K562 (cell line): ENCODE data around the gene BCAS4. TPM values are rescaled to one million over a fixed set of nuclear protein-coding genes. Genes with fewer than 3 reads are reported as not detected.
A peak's percentile ranks its signal among the peaks of the same experiment; 100 is the strongest.

Source experiments
- BRD9 ChIP-seq: fragments of 450-650 bp; IDR thresholded peaks from 2 replicates; pipeline ENCODE4 v1.6.1; 2018; ENCODE audit warnings: low read depth; ENCODE audit not compliant: partially characterized antibody
- CEBPG ChIP-seq, 3 experiments: fragments of 200-800 bp in 1 of 3; sonication (Bioruptor generic) in 1 of 3; sonication (generic) in 1 of 3; formaldehyde crosslinking in 1 of 3; IDR thresholded peaks in 2 of 3; conservative IDR thresholded peaks in 1 of 3; 2 replicates each; pipeline versions ENCODE4 v1.6.1 to v1.8.0; 2016 to 2022; ENCODE audit warnings: missing compliant biosample characterization in 2 of 3, missing genetic modification characterization in 2 of 3, mild to moderate bottlenecking in 1 of 3, missing genetic modification reagents in 1 of 3
- CHCHD3 ChIP-seq: fragments of 250-450 bp; sonication (Bioruptor Pico); IDR thresholded peaks from 2 replicates; pipeline ENCODE4 v2.1.2; 2022; ENCODE audit warnings: mild to moderate bottlenecking
- FOSL1 ChIP-seq: fragments of 200-800 bp; sonication (Bioruptor generic); conservative IDR thresholded peaks from 2 replicates; pipeline ENCODE4 v1.6.1; 2016; ENCODE audit warnings: missing genetic modification characterization, missing compliant biosample characterization
- GATA2 ChIP-seq: sonication (generic); formaldehyde crosslinking; IDR thresholded peaks from 2 replicates; pipeline ENCODE4 v1.4.0; 2020; ENCODE audit warnings: mild to moderate bottlenecking, missing genetic modification reagents
- KLF16 ChIP-seq: IDR thresholded peaks from 2 replicates; pipeline ENCODE4 v1.6.1; 2016; ENCODE audit warnings: antibody characterized with exemption
- MAFK ChIP-seq: IDR thresholded peaks from 2 replicates; pipeline ENCODE4 v1.6.1; 2011; ENCODE audit warnings: low read length, improper control_type of control experiment
- MAZ ChIP-seq, 2 experiments: fragments of 450-650 bp in 1 of 2; sonication (generic) in 1 of 2; formaldehyde crosslinking; IDR thresholded peaks in 1 of 2; conservative IDR thresholded peaks in 1 of 2; 2 replicates each; pipeline versions ENCODE4 v1.4.0 to v1.5.0; 2020; ENCODE audit warnings: mild to moderate bottlenecking in 1 of 2, missing genetic modification reagents in 1 of 2
- NFATC3 ChIP-seq: fragments of 450-650 bp; IDR thresholded peaks from 2 replicates; pipeline ENCODE4 v1.6.1; 2017; ENCODE audit warnings: mild to moderate bottlenecking
- NFIC ChIP-seq: fragments of 450-650 bp; IDR thresholded peaks from 2 replicates; pipeline ENCODE4 v1.6.1; 2017; ENCODE audit warnings: mild to moderate bottlenecking, inconsistent platforms
- POLR2B ChIP-seq: fragments of 450-650 bp; IDR thresholded peaks from 2 replicates; pipeline ENCODE4 v1.6.1; 2018; ENCODE audit warnings: low read depth; ENCODE audit not compliant: partially characterized antibody
- SIN3B ChIP-seq: fragments of 450-650 bp; IDR thresholded peaks from 2 replicates; pipeline ENCODE4 v1.6.1; 2017; ENCODE audit warnings: low read depth, mild to moderate bottlenecking, moderate library complexity
- SMC3 ChIP-seq: conservative IDR thresholded peaks from 2 replicates; pipeline ENCODE4 v1.6.1; 2011; ENCODE audit warnings: low read depth, low read length, improper control_type of control experiment; ENCODE audit not compliant: insufficient read depth
- TRIM24 ChIP-seq, 2 experiments: fragments of 450-650 bp; IDR thresholded peaks; 2 replicates each; pipeline ENCODE4 v1.6.1; 2016
- ZBTB11 ChIP-seq, 3 experiments: fragments of 200-800 bp in 1 of 3; fragments of 250-450 bp in 1 of 3; fragments of 450-650 bp in 1 of 3; sonication (Bioruptor Pico) in 1 of 3; sonication (Bioruptor generic) in 1 of 3; formaldehyde crosslinking in 1 of 3; IDR thresholded peaks; 2 replicates each; pipeline versions ENCODE4 v1.6.1 to v1.8.0; 2016 to 2022; ENCODE audit warnings: mild to moderate bottlenecking in 2 of 3, missing genetic modification characterization in 2 of 3, missing compliant biosample characterization in 1 of 3, moderate library complexity in 1 of 3
- ZNF3 ChIP-seq: fragments of 250-450 bp; sonication (Bioruptor Pico); IDR thresholded peaks from 2 replicates; pipeline ENCODE4 v1.5.0; 2021; ENCODE audit warnings: mild to moderate bottlenecking, moderate library complexity
- ZNF324 ChIP-seq: fragments of 250-450 bp; sonication (Bioruptor Pico); IDR thresholded peaks from 2 replicates; pipeline ENCODE4 v1.4.0; 2020; ENCODE audit warnings: mild to moderate bottlenecking
- ZNF551 ChIP-seq: fragments of 250-450 bp; sonication (Bioruptor Pico); IDR thresholded peaks from 2 replicates; pipeline ENCODE4 v1.5.0; 2021; ENCODE audit warnings: mild to moderate bottlenecking, moderate library complexity
- polyA plus RNA-seq, 8 experiments: library from polyadenylated mRNA; depleted of rRNA in 4 of 8; stranded (reverse) in 5 of 8; unstranded in 3 of 8; fragments of >200 nt; fragmentation: Nextera tagmentation in 2 of 8; fragmentation: Illumina TruSeq in 1 of 8; extraction: Ambion mirVana in 2 of 8; extraction: Trizol in 1 of 8; gene quantifications; 2 replicates each; pipeline versions ENCODE4 v1.2.1 to v1.2.3, GENCODE V29; 2011 to 2014; ENCODE audit warnings: inconsistent platforms in 1 of 8, missing spikeins in 1 of 8
- total RNA-seq, 7 experiments: library from RNA; depleted of rRNA in 6 of 7; stranded (reverse); fragments of >200 nt in 6 of 7; fragmentation: Illumina TruSeq in 2 of 7; extraction: Trizol in 2 of 7; gene quantifications; 2 replicates each; pipeline versions ENCODE4 v1.2.1 to v1.2.3, GENCODE V29; 2011 to 2021; ENCODE audit warnings: low replicate concordance in 1 of 7

The BCAS4 gene
- total and polyA plus RNA-seq, 9 of the 15 experiments (the other 6 are each of a cell fraction or from before 2014, with no cell fraction given): 0.15 to 2.3 (median 0.47) TPM

- peak; percentile 80 for TF ChIP-seq GATA2 (CRISPR knock-in tag)
- TF ChIP-seq MAZ (CRISPR knock-in tag; conservative IDR thresholded peaks at IDR 0.05 in 1 of 2, IDR thresholded peaks at IDR 0.05 in 1 of 2): peak in 1 of 2 experiments; percentile 30; a peak in 1 of 4 replicates
- no peak for TF ChIP-seq SIN3B
- TF ChIP-seq MAFK: peak; percentile 37; the same call in 1 of the 2 replicates
- TF ChIP-seq POLR2B: no peak
- TF ChIP-seq ZNF324 (CRISPR knock-in tag): no peak
- TF ChIP-seq CEBPG (CRISPR knock-in tag; IDR thresholded peaks at IDR 0.05): no peak
- TF ChIP-seq CEBPG (tag; conservative IDR thresholded peaks at IDR 0.05 in 1 of 2, IDR thresholded peaks at IDR 0.05 in 1 of 2): peak; percentile 65 to 69
- TF ChIP-seq ZBTB11 (CRISPR knock-in tag; IDR thresholded peaks at IDR 0.05): peak in 1 of 3 experiments; percentile 83; a peak in 2 of 6 replicates
- TF ChIP-seq FOSL1 (tag): 0 out of 2 replicates have a peak, but pooled peaks have one; percentile 17
- peak; percentile 34; the same call in 1 of the 2 replicates for TF ChIP-seq SMC3
- TF ChIP-seq NFIC: peak; percentile 17; the same call in 1 of the 2 replicates
- TF ChIP-seq NFATC3: 0 out of 2 replicates have a peak, but pooled peaks have one; percentile 25
- TF ChIP-seq ZNF551 (CRISPR knock-in tag): no peak
- no peak for TF ChIP-seq CHCHD3 (CRISPR knock-in tag)
- TF ChIP-seq TRIM24 (IDR thresholded peaks at IDR 0.05): peak in 1 of 2 experiments; percentile 29; a peak in 1 of 4 replicates
- peak; percentile 61 for TF ChIP-seq BRD9
- 0 out of 2 replicates have a peak, but pooled peaks have one; percentile 25 for TF ChIP-seq KLF16
- no peak for TF ChIP-seq ZNF3
These were observed 6.5 kb upstream of the BCAS4 start (continued) for GRCh38 chr20:50788045-50788991.
